ENCODE results near the gene NCOA1.

GRCh38 chr2:24520175-24520574 lies 29.1 kb downstream of the NCOA1 start:
- TF ChIP-seq EZH2 (IDR thresholded peaks at IDR 0.05; ENCODE audit: low read length) (no peak), CTCF (optimal IDR thresholded peaks at IDR 0.05 in 1 of 3, IDR thresholded peaks at IDR 0.05 in 1 of 3, conservative IDR thresholded peaks at IDR 0.05 in 1 of 3; ENCODE audit: extremely low read depth in 1 of 3, insufficient read depth in 2 of 3, low read length in 3 of 3) (no peak)

Data from keratinocyte (primary cell).